H1 (cell line): ENCODE results near the gene ZNF654. TPM values are rescaled to one million over a fixed set of nuclear protein-coding genes. Genes with fewer than 3 reads are reported as not detected.

Source experiments
- SUZ12 ChIP-seq: fragments of 200-600 bp; sonication (generic); IDR thresholded peaks from 2 replicates; pipeline ENCODE4 v1.6.1; 2012; ENCODE audit warnings: mild to moderate bottlenecking, inconsistent platforms, low read length, moderate library complexity, mixed read lengths
- polyA plus RNA-seq, 7 experiments: library from polyadenylated mRNA; depleted of rRNA in 3 of 7; stranded (reverse) in 5 of 7; unstranded in 2 of 7; fragments of >200 nt in 5 of 7; fragments of 200-250 nt in 2 of 7; gene quantifications; 1 replicate in 5 of 7; 2 replicates in 1 of 7; 4 replicates in 1 of 7; pipeline versions ENCODE4 v1.2.1 to v1.2.3, GENCODE V29; 2011 to 2013; ENCODE audit warnings: missing spikeins in 2 of 7, mixed read lengths in 2 of 7
- total RNA-seq: library from RNA; stranded (reverse); fragmentation: NEBNext Ultra II Directional; extraction: Animal tissue kit (Norgen Biotek cat#: 25700); gene quantifications from 2 replicates; pipeline ENCODE4 v1.2.1, GENCODE V29; 2021
- TF ChIP-seq, protein P1 (sequence below): fragments of 300-600 bp; sonication (generic); IDR thresholded peaks from 2 replicates; pipeline ENCODE4 v1.7.1; 2012; ENCODE audit warnings: low read length, moderate library complexity, mild to moderate bottlenecking, inconsistent platforms; ENCODE audit not compliant: insufficient replicate concordance

ZNF654 gene
- total and polyA plus RNA-seq, 2 of the 8 experiments (the other 6 are each of a cell fraction or from before 2014, with no cell fraction given) = 0.47 to 5.3 TPM

DNA sequence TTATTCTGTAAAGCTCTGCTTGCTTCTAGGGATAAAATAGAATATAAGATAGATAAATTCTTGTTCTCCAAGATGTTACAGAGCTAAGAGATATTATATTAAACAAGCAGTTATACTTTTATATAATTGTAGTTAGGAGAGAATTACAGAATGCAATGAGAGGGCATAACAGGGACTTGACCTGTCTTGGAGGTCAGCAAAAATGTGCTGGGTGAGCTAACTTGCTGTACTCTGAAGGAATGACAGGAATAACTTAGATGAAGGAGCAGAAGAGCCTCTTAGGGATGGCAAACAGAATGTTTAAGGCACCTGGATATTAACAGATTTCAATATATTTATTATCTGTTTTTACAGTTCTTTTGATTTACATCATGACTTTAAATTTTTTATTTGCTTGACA is 33.2 kb downstream of the ZNF654 start (continued):
- TF ChIP-seq, protein P1, sequence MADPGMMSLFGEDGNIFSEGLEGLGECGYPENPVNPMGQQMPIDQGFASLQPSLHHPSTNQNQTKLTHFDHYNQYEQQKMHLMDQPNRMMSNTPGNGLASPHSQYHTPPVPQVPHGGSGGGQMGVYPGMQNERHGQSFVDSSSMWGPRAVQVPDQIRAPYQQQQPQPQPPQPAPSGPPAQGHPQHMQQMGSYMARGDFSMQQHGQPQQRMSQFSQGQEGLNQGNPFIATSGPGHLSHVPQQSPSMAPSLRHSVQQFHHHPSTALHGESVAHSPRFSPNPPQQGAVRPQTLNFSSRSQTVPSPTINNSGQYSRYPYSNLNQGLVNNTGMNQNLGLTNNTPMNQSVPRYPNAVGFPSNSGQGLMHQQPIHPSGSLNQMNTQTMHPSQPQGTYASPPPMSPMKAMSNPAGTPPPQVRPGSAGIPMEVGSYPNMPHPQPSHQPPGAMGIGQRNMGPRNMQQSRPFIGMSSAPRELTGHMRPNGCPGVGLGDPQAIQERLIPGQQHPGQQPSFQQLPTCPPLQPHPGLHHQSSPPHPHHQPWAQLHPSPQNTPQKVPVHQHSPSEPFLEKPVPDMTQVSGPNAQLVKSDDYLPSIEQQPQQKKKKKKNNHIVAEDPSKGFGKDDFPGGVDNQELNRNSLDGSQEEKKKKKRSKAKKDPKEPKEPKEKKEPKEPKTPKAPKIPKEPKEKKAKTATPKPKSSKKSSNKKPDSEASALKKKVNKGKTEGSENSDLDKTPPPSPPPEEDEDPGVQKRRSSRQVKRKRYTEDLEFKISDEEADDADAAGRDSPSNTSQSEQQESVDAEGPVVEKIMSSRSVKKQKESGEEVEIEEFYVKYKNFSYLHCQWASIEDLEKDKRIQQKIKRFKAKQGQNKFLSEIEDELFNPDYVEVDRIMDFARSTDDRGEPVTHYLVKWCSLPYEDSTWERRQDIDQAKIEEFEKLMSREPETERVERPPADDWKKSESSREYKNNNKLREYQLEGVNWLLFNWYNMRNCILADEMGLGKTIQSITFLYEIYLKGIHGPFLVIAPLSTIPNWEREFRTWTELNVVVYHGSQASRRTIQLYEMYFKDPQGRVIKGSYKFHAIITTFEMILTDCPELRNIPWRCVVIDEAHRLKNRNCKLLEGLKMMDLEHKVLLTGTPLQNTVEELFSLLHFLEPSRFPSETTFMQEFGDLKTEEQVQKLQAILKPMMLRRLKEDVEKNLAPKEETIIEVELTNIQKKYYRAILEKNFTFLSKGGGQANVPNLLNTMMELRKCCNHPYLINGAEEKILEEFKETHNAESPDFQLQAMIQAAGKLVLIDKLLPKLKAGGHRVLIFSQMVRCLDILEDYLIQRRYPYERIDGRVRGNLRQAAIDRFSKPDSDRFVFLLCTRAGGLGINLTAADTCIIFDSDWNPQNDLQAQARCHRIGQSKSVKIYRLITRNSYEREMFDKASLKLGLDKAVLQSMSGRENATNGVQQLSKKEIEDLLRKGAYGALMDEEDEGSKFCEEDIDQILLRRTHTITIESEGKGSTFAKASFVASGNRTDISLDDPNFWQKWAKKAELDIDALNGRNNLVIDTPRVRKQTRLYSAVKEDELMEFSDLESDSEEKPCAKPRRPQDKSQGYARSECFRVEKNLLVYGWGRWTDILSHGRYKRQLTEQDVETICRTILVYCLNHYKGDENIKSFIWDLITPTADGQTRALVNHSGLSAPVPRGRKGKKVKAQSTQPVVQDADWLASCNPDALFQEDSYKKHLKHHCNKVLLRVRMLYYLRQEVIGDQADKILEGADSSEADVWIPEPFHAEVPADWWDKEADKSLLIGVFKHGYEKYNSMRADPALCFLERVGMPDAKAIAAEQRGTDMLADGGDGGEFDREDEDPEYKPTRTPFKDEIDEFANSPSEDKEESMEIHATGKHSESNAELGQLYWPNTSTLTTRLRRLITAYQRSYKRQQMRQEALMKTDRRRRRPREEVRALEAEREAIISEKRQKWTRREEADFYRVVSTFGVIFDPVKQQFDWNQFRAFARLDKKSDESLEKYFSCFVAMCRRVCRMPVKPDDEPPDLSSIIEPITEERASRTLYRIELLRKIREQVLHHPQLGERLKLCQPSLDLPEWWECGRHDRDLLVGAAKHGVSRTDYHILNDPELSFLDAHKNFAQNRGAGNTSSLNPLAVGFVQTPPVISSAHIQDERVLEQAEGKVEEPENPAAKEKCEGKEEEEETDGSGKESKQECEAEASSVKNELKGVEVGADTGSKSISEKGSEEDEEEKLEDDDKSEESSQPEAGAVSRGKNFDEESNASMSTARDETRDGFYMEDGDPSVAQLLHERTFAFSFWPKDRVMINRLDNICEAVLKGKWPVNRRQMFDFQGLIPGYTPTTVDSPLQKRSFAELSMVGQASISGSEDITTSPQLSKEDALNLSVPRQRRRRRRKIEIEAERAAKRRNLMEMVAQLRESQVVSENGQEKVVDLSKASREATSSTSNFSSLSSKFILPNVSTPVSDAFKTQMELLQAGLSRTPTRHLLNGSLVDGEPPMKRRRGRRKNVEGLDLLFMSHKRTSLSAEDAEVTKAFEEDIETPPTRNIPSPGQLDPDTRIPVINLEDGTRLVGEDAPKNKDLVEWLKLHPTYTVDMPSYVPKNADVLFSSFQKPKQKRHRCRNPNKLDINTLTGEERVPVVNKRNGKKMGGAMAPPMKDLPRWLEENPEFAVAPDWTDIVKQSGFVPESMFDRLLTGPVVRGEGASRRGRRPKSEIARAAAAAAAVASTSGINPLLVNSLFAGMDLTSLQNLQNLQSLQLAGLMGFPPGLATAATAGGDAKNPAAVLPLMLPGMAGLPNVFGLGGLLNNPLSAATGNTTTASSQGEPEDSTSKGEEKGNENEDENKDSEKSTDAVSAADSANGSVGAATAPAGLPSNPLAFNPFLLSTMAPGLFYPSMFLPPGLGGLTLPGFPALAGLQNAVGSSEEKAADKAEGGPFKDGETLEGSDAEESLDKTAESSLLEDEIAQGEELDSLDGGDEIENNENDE = no peak
- TF ChIP-seq SUZ12 = no peak
